Left ventricle myocardium inferior (tissue), 1 donor: ENCODE results near the gene ANKH. TPM values are rescaled to one million over a fixed set of nuclear protein-coding genes. Genes with fewer than 3 reads are reported as not detected.

Experiments
- DNase-seq: peaks from one replicate; pipeline ENCODE4 v3.0.0-alpha.2; 2020
- H3K27ac ChIP-seq: fragments of 200-600 bp; replicated peaks from 2 replicates; pipeline ENCODE4 v1.8.0; 2021
- H3K27me3 ChIP-seq: fragments of 200-600 bp; 2 replicates; pipeline ENCODE4 v1.8.0; 2021; ENCODE audit warnings: low read depth
- H3K36me3 ChIP-seq: fragments of 200-600 bp; 2 replicates; pipeline ENCODE4 v1.8.0; 2021
- H3K4me1 ChIP-seq: fragments of 200-600 bp; 2 replicates; pipeline ENCODE4 v1.8.0; 2021
- H3K4me3 ChIP-seq: fragments of 200-600 bp; 2 replicates; pipeline ENCODE4 v1.8.0; 2021; ENCODE audit warnings: mild to moderate bottlenecking, moderate library complexity
- H3K9me3 ChIP-seq: fragments of 200-600 bp; replicated peaks from 2 replicates; pipeline ENCODE4 v1.8.0; 2021
- CTCF ChIP-seq: fragments of 200-600 bp; IDR thresholded peaks from 2 replicates; pipeline ENCODE4 v1.8.0; 2021; ENCODE audit warnings: antibody characterized with exemption, mild to moderate bottlenecking, borderline replicate concordance
- intact Hi-C: fragments of 100-400 bp; cut with micrococcal nuclease; formaldehyde crosslinking; loops from one replicate; pipeline ENCODE4 v1.11.0; 2022
- total RNA-seq: library from RNA; stranded (reverse); fragmentation: NEBNext Ultra II Directional; extraction: Animal tissue kit (Norgen Biotek cat#: 25700); gene quantifications from one replicate; pipeline ENCODE4 v1.2.1, GENCODE V29; 2021
- donor health status: DM: no; HTN: yes; CAD: no; lungs with severe emphysema.

ANKH gene
- total RNA-seq, 1 donor from 2014 or later: 227 TPM

DNA sequence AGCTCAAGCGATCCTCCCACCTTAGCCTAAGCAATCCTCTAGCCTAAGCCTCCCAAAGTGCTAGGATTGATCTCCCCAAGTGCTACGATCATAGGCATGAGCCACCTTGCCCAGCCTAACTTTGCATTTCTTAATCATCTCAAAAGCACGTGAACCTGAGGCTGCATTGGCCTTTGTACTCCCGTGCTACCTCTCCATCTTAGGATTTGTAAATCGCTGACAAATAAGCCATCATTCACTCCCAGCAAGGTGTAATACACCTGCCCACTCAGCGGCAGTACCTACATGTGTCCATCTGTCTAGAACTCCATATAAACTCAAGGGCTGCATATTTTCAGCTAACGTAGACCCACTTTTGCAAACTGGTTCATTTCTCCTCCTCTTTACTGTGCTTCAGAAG, 2.8 kb downstream of the ANKH start:
- peaks cover 68% of the 10 kb centered on the region for H3K4me1 ChIP-seq
- intact Hi-C loops: loop anchor here (10.0 kb wide), 1 partner anchor 134 kb away; no protein-coding TSS in a partner anchor
- TF ChIP-seq CTCF: no peak
- H3K9me3 ChIP-seq: no peaks in the 10 kb centered on the region
- peak overlapping the region; percentile 99 for H3K27ac ChIP-seq
- no peak for DNase-seq
- H3K27me3 ChIP-seq: no peaks in the 10 kb centered on the region
- H3K4me3 ChIP-seq: peak overlapping the region; percentile 91
- no peaks in the 10 kb centered on the region for H3K36me3 ChIP-seq

DNA sequence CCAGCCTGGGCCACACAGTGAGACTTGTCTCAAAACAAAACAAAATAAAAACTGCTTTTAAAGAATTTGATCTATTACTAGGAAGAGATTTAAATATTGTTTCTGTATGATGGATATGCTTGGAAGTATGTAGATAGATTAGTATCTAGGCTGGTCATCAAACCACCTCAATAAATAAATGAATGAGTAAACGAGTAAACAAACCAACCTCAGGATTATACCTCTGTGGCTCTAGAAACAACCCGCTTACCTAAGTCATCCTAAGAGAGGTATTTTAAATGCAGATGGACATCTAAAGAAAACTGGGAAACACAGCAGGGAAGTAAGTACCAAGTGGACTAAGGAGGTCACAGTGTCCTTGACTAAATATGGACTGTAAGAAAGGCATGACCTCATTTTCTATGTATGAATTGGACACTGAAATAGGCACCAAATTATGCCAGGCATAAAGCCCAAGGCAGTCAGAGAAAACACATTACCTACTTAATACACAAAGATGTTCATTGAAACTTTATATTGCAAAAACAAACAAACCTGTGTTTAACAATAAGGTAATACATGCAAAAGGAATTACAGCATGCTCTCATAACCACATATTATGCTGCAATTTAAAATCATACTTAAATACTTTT, 7.3 kb downstream of the ANKH start:
- Histone ChIP-seq H3K27me3 (no peaks in the 10 kb centered on the region), H3K36me3 (no peaks in the 10 kb centered on the region), H3K9me3 (no peaks in the 10 kb centered on the region), H3K4me3 (no peak overlapping the region), H3K4me1 (peaks cover 81% of the 10 kb centered on the region), H3K27ac (peak overlapping the region; percentile 61)
- no peak for DNase-seq
- intact Hi-C loops: loop anchor here (10.0 kb wide), 1 partner anchor 129 kb away; no protein-coding TSS in a partner anchor
- no peak for TF ChIP-seq CTCF

DNA sequence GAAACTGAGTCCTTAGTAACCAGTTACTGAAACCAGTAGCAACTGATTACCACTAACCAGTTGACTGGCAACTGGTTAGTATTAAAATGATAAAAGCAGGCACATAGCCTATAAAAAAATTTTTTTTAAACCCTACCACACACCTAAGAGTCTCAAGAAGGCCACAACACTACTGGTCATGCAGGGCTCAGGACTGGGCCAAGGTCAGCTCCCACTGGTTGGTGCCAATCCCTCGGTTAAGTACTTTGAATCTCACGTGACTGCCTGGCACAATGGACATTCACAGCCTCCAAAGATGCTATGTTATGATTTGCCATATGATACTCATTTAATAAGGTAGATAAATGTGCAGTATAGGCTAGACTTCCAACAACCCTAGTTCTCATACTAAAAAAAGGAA, 8.5 kb downstream of the ANKH start:
- no peaks in the 10 kb centered on the region for H3K27me3 ChIP-seq
- intact Hi-C loops: loop anchor here (10.0 kb wide), 1 partner anchor 128 kb away; no protein-coding TSS in a partner anchor
- H3K27ac ChIP-seq: peak overlapping the region; percentile 61
- DNase-seq: no peak
- H3K36me3 ChIP-seq: no peaks in the 10 kb centered on the region
- peaks cover 70% of the 10 kb centered on the region for H3K4me1 ChIP-seq
- no peak for TF ChIP-seq CTCF
- H3K4me3 ChIP-seq: no peak overlapping the region
- no peaks in the 10 kb centered on the region for H3K9me3 ChIP-seq

- Histone ChIP-seq H3K4me3 (no peak overlapping the region), H3K36me3 (no peaks in the 10 kb centered on the region), H3K27me3 (no peaks in the 10 kb centered on the region), H3K27ac (peak overlapping the region; percentile 61), H3K9me3 (no peaks in the 10 kb centered on the region), H3K4me1 (peaks cover 78% of the 10 kb centered on the region)
- no peak for DNase-seq
- intact Hi-C loops: loop anchor here (10.0 kb wide), 1 partner anchor 126 kb away; no protein-coding TSS in a partner anchor
- no peak for TF ChIP-seq CTCF
Observed at GRCh38 chr5:14861123-14861765, 10.3 kb downstream of the ANKH start.

- H3K27me3 ChIP-seq: no peaks in the 10 kb centered on the region
- no peak overlapping the region for H3K4me3 ChIP-seq
- peak overlapping the region; percentile 61 for H3K27ac ChIP-seq
- H3K9me3 ChIP-seq: no peaks in the 10 kb centered on the region
- no peak for DNase-seq
- intact Hi-C loops: loop anchor here (10.0 kb wide), 1 partner anchor 125 kb away; no protein-coding TSS in a partner anchor
- peaks cover 77% of the 10 kb centered on the region for H3K4me1 ChIP-seq
- no peaks in the 10 kb centered on the region for H3K36me3 ChIP-seq
- no peak for TF ChIP-seq CTCF
Observed at GRCh38 chr5:14859980-14860379, 11.6 kb downstream of the ANKH start.
